Measurements from ENCODE around the gene KDM3A.

The KDM3A gene

GRCh38 chr2:86420913-86421312 is 20.3 kb upstream of the KDM3A start:
- TF ChIP-seq ZNF70 (CRISPR knock-in tag; IDR thresholded peaks at IDR 0.05) (no peak), PATZ1 (CRISPR knock-in tag; IDR thresholded peaks at IDR 0.05; ENCODE audit: borderline replicate concordance) (no peak), GLIS3 (CRISPR knock-in tag; IDR thresholded peaks at IDR 0.05) (no peak), ESRRG (CRISPR knock-in tag; IDR thresholded peaks at IDR 0.05) (no peak), OSR1 (CRISPR knock-in tag; IDR thresholded peaks at IDR 0.05) (no peak), TOX (CRISPR knock-in tag; IDR thresholded peaks at IDR 0.05; ENCODE audit: borderline replicate concordance) (no peak), ZNF565 (CRISPR knock-in tag; conservative IDR thresholded peaks at IDR 0.05; ENCODE audit: low read depth) (no peak), SNAI2 (CRISPR knock-in tag; IDR thresholded peaks at IDR 0.05) (no peak), ZFP30 (CRISPR knock-in tag; IDR thresholded peaks at IDR 0.05) (no peak), BACH2 (CRISPR knock-in tag; IDR thresholded peaks at IDR 0.05; ENCODE audit: borderline replicate concordance) (no peak), ISL1 (CRISPR knock-in tag; IDR thresholded peaks at IDR 0.05) (no peak), CREB5 (CRISPR knock-in tag; IDR thresholded peaks at IDR 0.05; ENCODE audit: low read depth) (no peak), RARB (CRISPR knock-in tag; IDR thresholded peaks at IDR 0.05) (no peak), TCF4 (CRISPR knock-in tag; IDR thresholded peaks at IDR 0.05; ENCODE audit: borderline replicate concordance) (no peak), ZNF8 (CRISPR knock-in tag; IDR thresholded peaks at IDR 0.05) (no peak), POU6F1 (CRISPR knock-in tag; IDR thresholded peaks at IDR 0.05; ENCODE audit: borderline replicate concordance, low read depth) (no peak), PPARA (CRISPR knock-in tag; IDR thresholded peaks at IDR 0.05; ENCODE audit: borderline replicate concordance) (no peak), ZFP3 (CRISPR knock-in tag; IDR thresholded peaks at IDR 0.05) (no peak), TSHZ2 (CRISPR knock-in tag; IDR thresholded peaks at IDR 0.05) (no peak)
- no peak for ATAC-seq

GRCh38 chr2:86426271-86426670 is 14.9 kb upstream of the KDM3A start:
- TF ChIP-seq TCF4 (CRISPR knock-in tag; IDR thresholded peaks at IDR 0.05; ENCODE audit: borderline replicate concordance): no peak
- TF ChIP-seq OSR1 (CRISPR knock-in tag; IDR thresholded peaks at IDR 0.05): no peak
- no peak for TF ChIP-seq ISL1 (CRISPR knock-in tag; IDR thresholded peaks at IDR 0.05)
- TF ChIP-seq PPARA (CRISPR knock-in tag; IDR thresholded peaks at IDR 0.05; ENCODE audit: borderline replicate concordance): no peak
- TF ChIP-seq ZNF565 (CRISPR knock-in tag; conservative IDR thresholded peaks at IDR 0.05; ENCODE audit: low read depth): no peak
- TF ChIP-seq ZFP30 (CRISPR knock-in tag; IDR thresholded peaks at IDR 0.05): no peak
- no peak for TF ChIP-seq CREB5 (CRISPR knock-in tag; IDR thresholded peaks at IDR 0.05; ENCODE audit: low read depth)
- no peak for TF ChIP-seq GLIS3 (CRISPR knock-in tag; IDR thresholded peaks at IDR 0.05)
- TF ChIP-seq ZFP3 (CRISPR knock-in tag; IDR thresholded peaks at IDR 0.05): no peak
- no peak for TF ChIP-seq ZNF8 (CRISPR knock-in tag; IDR thresholded peaks at IDR 0.05)
- TF ChIP-seq SNAI2 (CRISPR knock-in tag; IDR thresholded peaks at IDR 0.05): no peak
- no peak for ATAC-seq

- TF ChIP-seq POU6F1 (CRISPR knock-in tag; IDR thresholded peaks at IDR 0.05; ENCODE audit: borderline replicate concordance, low read depth) (no peak), ZNF565 (CRISPR knock-in tag; conservative IDR thresholded peaks at IDR 0.05; ENCODE audit: low read depth) (no peak), ZFP30 (CRISPR knock-in tag; IDR thresholded peaks at IDR 0.05) (no peak), CREB5 (CRISPR knock-in tag; IDR thresholded peaks at IDR 0.05; ENCODE audit: low read depth) (no peak), ISL1 (CRISPR knock-in tag; IDR thresholded peaks at IDR 0.05) (no peak), SNAI2 (CRISPR knock-in tag; IDR thresholded peaks at IDR 0.05) (no peak), RARB (CRISPR knock-in tag; IDR thresholded peaks at IDR 0.05) (no peak), ZNF70 (CRISPR knock-in tag; IDR thresholded peaks at IDR 0.05) (no peak), ZNF8 (CRISPR knock-in tag; IDR thresholded peaks at IDR 0.05) (no peak), TOX (CRISPR knock-in tag; IDR thresholded peaks at IDR 0.05; ENCODE audit: borderline replicate concordance) (no peak), ESRRG (CRISPR knock-in tag; IDR thresholded peaks at IDR 0.05) (no peak), BACH2 (CRISPR knock-in tag; IDR thresholded peaks at IDR 0.05; ENCODE audit: borderline replicate concordance) (no peak), OSR1 (CRISPR knock-in tag; IDR thresholded peaks at IDR 0.05) (no peak), CSDC2 (CRISPR knock-in tag; IDR thresholded peaks at IDR 0.05) (no peak), PPARA (CRISPR knock-in tag; IDR thresholded peaks at IDR 0.05; ENCODE audit: borderline replicate concordance) (no peak), GLIS3 (CRISPR knock-in tag; IDR thresholded peaks at IDR 0.05) (no peak)
- ATAC-seq: no peak
These were observed 11.8 kb upstream of the KDM3A start for GRCh38 chr2:86429335-86429734.
